Vagina (tissue), 2 donors: Measurements from ENCODE around the gene DPYSL4. TPM values are rescaled to one million over a fixed set of nuclear protein-coding genes. Genes with fewer than 3 reads are reported as not detected.

ENCODE experiments used
- DNase-seq, 2 donors: peaks; one replicate each; pipeline ENCODE4 v3.0.0-alpha.2; 2017; ENCODE audit errors: extremely low spot score in 2 of 2
- H3K27ac ChIP-seq: fragments of 200-600 bp; sonication (generic); one replicate; pipeline ENCODE4 v1.5.1; 2019
- H3K27me3 ChIP-seq: fragments of 200-600 bp; sonication (generic); one replicate; pipeline ENCODE4 v1.5.1; 2019
- H3K36me3 ChIP-seq, 2 donors: fragments of 200-600 bp; sonication (generic); one replicate each; pipeline ENCODE4 v1.5.1; 2017 to 2019
- H3K4me1 ChIP-seq: fragments of 200-600 bp; sonication (generic); one replicate; pipeline ENCODE4 v1.5.1; 2019
- H3K4me3 ChIP-seq, 2 donors: fragments of 200-600 bp; sonication (generic); 1 replicate in 1 of 2; 2 replicates in 1 of 2; pipeline ENCODE4 v1.5.1; 2016 to 2019
- H3K9me3 ChIP-seq: fragments of 200-600 bp; sonication (generic); one replicate; pipeline ENCODE4 v1.5.1; 2019
- POLR2A ChIP-seq, 2 donors: fragments of 450-650 bp; IDR thresholded peaks; one replicate each; pipeline ENCODE4 v1.6.1; 2017; ENCODE audit warnings: antibody characterized with exemption in 2 of 2, mild to moderate bottlenecking in 2 of 2, moderate library complexity in 2 of 2
- POLR2AphosphoS5 ChIP-seq, 2 donors: sonication (generic); formaldehyde crosslinking; IDR thresholded peaks; one replicate each; pipeline ENCODE4 v1.9.0; 2017; ENCODE audit warnings: antibody characterized with exemption in 2 of 2, mild to moderate bottlenecking in 2 of 2, low read depth in 1 of 2; ENCODE audit not compliant: insufficient read depth in 1 of 2
- intact Hi-C: fragments of 100-400 bp; cut with DNase I; formaldehyde crosslinking; loops from one replicate; pipeline ENCODE4 v1.15.1; 2023
- total RNA-seq: library from RNA; depleted of rRNA; stranded (reverse); fragments of >200 nt; gene quantifications from one replicate; pipeline ENCODE4 v1.2.3, GENCODE V29; 2016
- TF ChIP-seq, protein P1 (sequence below), 3 experiments: fragments of 450-650 bp in 2 of 3; fragments of 200-600 bp in 1 of 3; sonication (generic) in 1 of 3; IDR thresholded peaks; one replicate each; pipeline ENCODE4 v1.5.1; 2017 to 2019; ENCODE audit warnings: antibody characterized with exemption in 3 of 3, mild to moderate bottlenecking in 2 of 3, moderate library complexity in 2 of 3

DPYSL4 gene
- total RNA-seq, 1 donor from 2014 or later = 0.49 TPM

DNA sequence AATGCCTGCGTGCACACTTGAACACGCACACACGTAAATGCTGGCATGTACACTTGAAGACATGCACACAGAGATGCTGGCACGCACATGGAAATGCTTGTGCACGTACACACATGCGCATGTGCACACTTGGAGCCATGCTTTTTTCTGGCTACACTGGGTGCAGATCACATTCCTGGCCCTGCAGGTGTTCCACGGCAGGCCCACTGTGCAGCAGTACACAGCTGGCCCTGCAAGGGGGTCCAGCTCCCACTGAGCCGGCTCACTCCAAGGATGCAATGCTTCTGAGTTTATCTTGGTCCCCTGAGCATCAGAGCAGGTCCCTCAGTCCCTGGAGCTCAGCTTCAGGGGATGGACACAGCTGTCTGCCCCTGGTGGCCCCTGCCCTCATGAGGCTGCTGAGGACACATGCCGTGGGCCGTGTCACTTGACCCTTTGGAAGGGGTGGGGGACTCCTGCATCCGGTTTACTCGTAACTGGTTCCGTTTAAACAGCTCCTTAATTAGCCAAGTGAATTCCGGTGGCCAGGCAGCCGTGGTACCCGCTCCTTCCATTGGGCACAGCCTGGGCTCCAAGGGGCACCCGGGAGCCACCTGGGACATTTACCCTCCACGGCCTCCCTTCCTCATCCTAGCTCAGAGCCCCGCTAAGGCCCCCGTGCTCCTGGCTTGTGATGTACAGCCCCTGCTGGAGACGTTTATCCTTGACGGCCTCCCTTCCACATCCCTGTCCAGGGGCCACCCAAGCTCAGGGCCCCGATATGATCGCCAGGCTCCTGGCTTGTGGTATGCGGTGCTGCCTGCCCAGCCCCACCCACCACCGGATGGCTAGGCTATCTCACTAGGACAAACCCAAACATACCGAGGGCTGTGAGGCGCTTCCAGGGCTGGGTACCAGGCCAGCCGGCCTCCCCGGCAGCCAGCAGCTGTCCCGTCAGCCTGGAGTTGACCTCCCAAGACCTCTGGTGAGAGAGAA is 39.5 kb upstream of the DPYSL4 start:
- Histone ChIP-seq H3K27me3 (no peaks in the 10 kb centered on the region), H3K9me3 (no peaks in the 10 kb centered on the region), H3K36me3 (no peaks in the 10 kb centered on the region), H3K4me1 (peaks cover 2% of the 10 kb centered on the region), H3K4me3 (no peak overlapping the region), H3K27ac (no peak overlapping the region)
- TF ChIP-seq, protein P1, sequence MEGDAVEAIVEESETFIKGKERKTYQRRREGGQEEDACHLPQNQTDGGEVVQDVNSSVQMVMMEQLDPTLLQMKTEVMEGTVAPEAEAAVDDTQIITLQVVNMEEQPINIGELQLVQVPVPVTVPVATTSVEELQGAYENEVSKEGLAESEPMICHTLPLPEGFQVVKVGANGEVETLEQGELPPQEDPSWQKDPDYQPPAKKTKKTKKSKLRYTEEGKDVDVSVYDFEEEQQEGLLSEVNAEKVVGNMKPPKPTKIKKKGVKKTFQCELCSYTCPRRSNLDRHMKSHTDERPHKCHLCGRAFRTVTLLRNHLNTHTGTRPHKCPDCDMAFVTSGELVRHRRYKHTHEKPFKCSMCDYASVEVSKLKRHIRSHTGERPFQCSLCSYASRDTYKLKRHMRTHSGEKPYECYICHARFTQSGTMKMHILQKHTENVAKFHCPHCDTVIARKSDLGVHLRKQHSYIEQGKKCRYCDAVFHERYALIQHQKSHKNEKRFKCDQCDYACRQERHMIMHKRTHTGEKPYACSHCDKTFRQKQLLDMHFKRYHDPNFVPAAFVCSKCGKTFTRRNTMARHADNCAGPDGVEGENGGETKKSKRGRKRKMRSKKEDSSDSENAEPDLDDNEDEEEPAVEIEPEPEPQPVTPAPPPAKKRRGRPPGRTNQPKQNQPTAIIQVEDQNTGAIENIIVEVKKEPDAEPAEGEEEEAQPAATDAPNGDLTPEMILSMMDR (IDR thresholded peaks at IDR 0.05) = no peak
- TF ChIP-seq POLR2A (IDR thresholded peaks at IDR 0.05) (no peak), POLR2AphosphoS5 (IDR thresholded peaks at IDR 0.05; ENCODE audit: insufficient read depth in 1 of 2, low read depth in 1 of 2) (no peak)
- intact Hi-C loops = no loop called here
- no peak for DNase-seq

DNA sequence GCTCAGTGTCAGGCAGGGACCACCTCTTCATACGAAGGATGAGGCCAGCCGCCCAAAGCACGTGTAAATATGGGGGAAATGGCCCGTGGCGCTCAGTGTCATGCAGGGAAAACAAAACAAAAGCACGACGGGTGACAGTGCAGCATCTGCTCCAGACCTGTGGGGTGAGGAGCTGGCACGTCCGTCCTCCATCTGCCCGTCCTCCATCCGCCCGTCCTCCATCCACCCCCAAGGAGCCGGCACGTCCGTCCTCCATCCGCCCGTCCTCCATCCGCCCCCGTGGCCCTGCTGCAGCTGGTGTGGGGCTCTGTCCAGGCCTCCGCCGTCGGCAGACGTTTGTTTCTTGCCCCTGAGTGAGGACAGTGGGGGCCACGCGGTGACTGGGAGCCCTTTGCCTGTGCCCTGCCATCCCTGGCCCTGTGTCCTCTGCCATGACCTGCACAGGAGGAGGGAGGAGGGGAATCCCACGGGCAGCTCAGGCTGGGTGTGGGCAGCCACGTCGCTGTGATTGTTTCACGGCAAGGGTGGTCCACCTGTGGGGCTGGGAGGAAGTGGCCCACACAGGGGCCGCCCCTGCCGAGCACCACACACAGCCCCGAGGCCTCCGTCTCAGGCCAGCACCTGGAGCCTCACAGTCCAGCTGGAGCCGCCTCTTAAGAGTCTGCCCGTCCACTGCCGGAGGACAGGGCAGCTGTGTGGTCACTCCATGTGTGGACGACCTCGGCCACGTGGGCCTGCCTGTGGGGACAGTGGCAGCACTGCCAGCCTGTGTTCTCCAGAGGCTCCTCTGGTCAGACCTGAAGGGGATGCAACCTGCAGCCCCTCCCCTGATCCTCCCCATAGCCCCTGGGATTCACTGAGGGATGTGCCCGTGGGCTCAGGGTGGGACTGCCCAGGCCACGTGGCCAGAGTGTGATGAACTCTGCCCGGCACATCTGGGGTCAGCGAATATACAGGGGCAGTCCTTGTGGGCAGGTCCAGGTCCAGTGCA is 38.2 kb upstream of the DPYSL4 start:
- no peaks in the 10 kb centered on the region for H3K36me3 ChIP-seq
- no peaks in the 10 kb centered on the region for H3K9me3 ChIP-seq
- H3K4me3 ChIP-seq = no peak overlapping the region
- intact Hi-C loops = no loop called here
- TF ChIP-seq, protein P1 (IDR thresholded peaks at IDR 0.05) = no peak
- TF ChIP-seq POLR2AphosphoS5 (IDR thresholded peaks at IDR 0.05; ENCODE audit: insufficient read depth in 1 of 2, low read depth in 1 of 2) = no peak
- no peaks in the 10 kb centered on the region for H3K27me3 ChIP-seq
- no peak for DNase-seq
- H3K4me1 ChIP-seq = no peaks in the 10 kb centered on the region
- H3K27ac ChIP-seq = no peak overlapping the region

DNA sequence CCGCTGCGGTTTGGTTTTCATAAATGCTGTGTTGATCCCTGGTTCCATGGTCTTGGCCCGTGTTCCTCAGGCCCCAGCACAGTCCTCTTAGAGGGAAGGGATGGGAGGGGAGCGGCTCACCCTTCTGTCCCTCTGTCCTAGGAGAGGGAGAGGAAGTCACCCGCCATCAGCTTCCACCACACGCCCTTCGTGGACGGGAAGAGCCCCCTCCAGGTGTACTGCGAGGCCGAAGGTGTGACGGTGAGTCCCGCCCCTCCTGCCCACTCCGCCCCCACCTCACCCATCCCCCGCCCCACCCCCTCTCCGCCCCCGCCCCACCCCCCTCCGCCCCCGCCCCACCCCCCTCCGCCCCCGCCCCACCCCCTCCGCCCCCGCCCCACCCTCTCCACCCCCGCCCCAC is 37.5 kb upstream of the DPYSL4 start:
- intact Hi-C loops = no loop called here
- Histone ChIP-seq H3K9me3 (no peaks in the 10 kb centered on the region), H3K27me3 (no peaks in the 10 kb centered on the region), H3K36me3 (no peaks in the 10 kb centered on the region), H3K4me3 (no peak overlapping the region), H3K4me1 (no peaks in the 10 kb centered on the region), H3K27ac (no peak overlapping the region)
- TF ChIP-seq, protein P1 (IDR thresholded peaks at IDR 0.05) = no peak
- TF ChIP-seq POLR2A (IDR thresholded peaks at IDR 0.05) = no peak
- TF ChIP-seq POLR2AphosphoS5 (IDR thresholded peaks at IDR 0.05; ENCODE audit: insufficient read depth in 1 of 2, low read depth in 1 of 2) = no peak
- DNase-seq = no peak

DNA sequence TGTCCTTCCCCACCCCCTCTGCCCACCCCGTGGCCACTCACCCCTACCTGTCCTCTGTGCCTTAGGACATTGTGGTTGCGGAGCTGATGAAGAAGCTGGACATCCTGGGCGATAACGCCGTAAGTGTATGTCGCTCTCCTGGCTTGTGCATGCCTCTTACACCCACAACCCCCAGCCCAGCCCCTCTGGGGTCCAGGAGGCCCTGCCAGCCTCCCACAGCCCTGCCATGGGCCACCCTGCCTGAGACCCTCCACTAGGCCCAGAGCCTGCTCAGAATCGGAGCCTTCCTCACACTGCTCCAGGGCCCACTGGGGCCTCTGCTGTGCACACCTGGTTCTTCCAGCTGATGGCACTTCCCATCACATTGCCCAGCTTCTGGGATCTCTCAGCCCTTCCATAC is 36.8 kb upstream of the DPYSL4 start:
- H3K4me3 ChIP-seq = no peak overlapping the region
- no peaks in the 10 kb centered on the region for H3K36me3 ChIP-seq
- H3K27ac ChIP-seq = no peak overlapping the region
- no peak for TF ChIP-seq POLR2A (IDR thresholded peaks at IDR 0.05)
- no peak for TF ChIP-seq POLR2AphosphoS5 (IDR thresholded peaks at IDR 0.05; ENCODE audit: insufficient read depth in 1 of 2, low read depth in 1 of 2)
- TF ChIP-seq, protein P1 (IDR thresholded peaks at IDR 0.05) = no peak
- intact Hi-C loops = no loop called here
- no peaks in the 10 kb centered on the region for H3K27me3 ChIP-seq
- H3K4me1 ChIP-seq = no peaks in the 10 kb centered on the region
- H3K9me3 ChIP-seq = no peaks in the 10 kb centered on the region
- no peak for DNase-seq
